ENCODE data around the gene SMNDC1.

- TF ChIP-seq CTCF (IDR thresholded peaks at IDR 0.05) (no peak), POLR2A (IDR thresholded peaks at IDR 0.05) (no peak), POLR2AphosphoS5 (IDR thresholded peaks at IDR 0.05; ENCODE audit: insufficient read depth in 1 of 2, low read depth in 1 of 2) (no peak)
Observed at GRCh38 chr10:110260746-110261477, 43.8 kb downstream of the SMNDC1 start.
